Upper lobe of left lung (tissue), 6 donors: ENCODE measurements around the gene CCL19. TPM values are rescaled to one million over a fixed set of nuclear protein-coding genes. Genes with fewer than 3 reads are reported as not detected.
A peak's percentile ranks its signal among the peaks of the same experiment; 100 is the strongest.

Experiments
- ATAC-seq, 2 donors: fragments of 200-7000 bp; cut with Tn5 transposase; one replicate each; pipeline ENCODE4 v1.9.1; 2022; ENCODE audit warnings: mild to moderate bottlenecking in 2 of 2, moderate library complexity in 2 of 2; ENCODE audit not compliant: low FRiP score in 2 of 2
- DNase-seq, 2 donors: peaks; one replicate each; pipeline ENCODE4 v3.0.0-alpha.2; 2019 to 2020
- H3K27ac ChIP-seq, 4 donors: fragments of 200-600 bp; sonication (generic); one replicate each; pipeline ENCODE4 v1.5.1; 2016 to 2019
- H3K27me3 ChIP-seq, 4 donors: fragments of 200-600 bp; sonication (generic); one replicate each; pipeline ENCODE4 v1.5.1; 2017 to 2019
- H3K36me3 ChIP-seq, 4 donors: fragments of 200-600 bp; sonication (generic); one replicate each; pipeline ENCODE4 v1.5.1; 2016 to 2019
- H3K4me1 ChIP-seq, 4 donors: fragments of 200-600 bp; sonication (generic); one replicate each; pipeline ENCODE4 v1.5.1; 2018 to 2019
- H3K4me3 ChIP-seq, 4 donors: fragments of 200-600 bp; sonication (generic); one replicate each; pipeline ENCODE4 v1.5.1; 2017 to 2019; ENCODE audit warnings: mild to moderate bottlenecking in 2 of 4, moderate library complexity in 1 of 4
- H3K9me3 ChIP-seq, 4 donors: fragments of 200-600 bp; sonication (generic); one replicate each; pipeline ENCODE4 v1.5.1; 2018 to 2019
- CTCF ChIP-seq, 6 experiments: fragments of 450-650 bp in 4 of 6; fragments of 200-600 bp in 2 of 6; sonication (generic) in 2 of 6; IDR thresholded peaks; one replicate each; pipeline ENCODE4 v1.5.1; 2016 to 2019; ENCODE audit warnings: antibody characterized with exemption in 6 of 6
- EP300 ChIP-seq, 4 donors: sonication (generic); formaldehyde crosslinking; IDR thresholded peaks; one replicate each; pipeline ENCODE4 v1.5.1; 2017; ENCODE audit warnings: antibody characterized with exemption in 4 of 4, control low read depth in 2 of 4
- POLR2A ChIP-seq, 4 donors: fragments of 450-650 bp; IDR thresholded peaks; one replicate each; pipeline ENCODE4 v1.5.1; 2016 to 2017; ENCODE audit warnings: antibody characterized with exemption in 4 of 4, mild to moderate bottlenecking in 2 of 4
- POLR2AphosphoS5 ChIP-seq, 2 donors: sonication (generic); formaldehyde crosslinking; IDR thresholded peaks; one replicate each; pipeline ENCODE4 v1.5.1; 2017; ENCODE audit warnings: antibody characterized with exemption in 2 of 2
- WGBS, 2 donors: methylation state at CpG; one replicate each; pipeline ENCODE4 v1.1.5; 2017 to 2018; 5-methylcytosine and 5-hydroxymethylcytosine counted together
- total RNA-seq, 6 donors: library from RNA; depleted of rRNA in 4 of 6; stranded (reverse); fragments of >200 nt in 4 of 6; gene quantifications; one replicate each; pipeline versions ENCODE4 v1.1.0 to v1.2.1, GENCODE V29; 2016 to 2021
- donor health status: DM: no; HTN: no; CAD: no; lungs with moderate emphysema.
- donor health status: DM: no; HTN: yes; CAD: no; lungs with severe emphysema.

The CCL19 gene
- total RNA-seq, 6 donors from 2014 or later = 2.0 to 5.2 (median 5.2) TPM; not detected in 3

- H3K27me3 ChIP-seq = no peaks in the 10 kb centered on the region
- no peak for DNase-seq
- 84 to 89% methylated on average over 4 of the region's 4 CpGs for WGBS, 2 donors
- no peak for TF ChIP-seq POLR2AphosphoS5 (IDR thresholded peaks at IDR 0.05)
- no peak for TF ChIP-seq EP300 (IDR thresholded peaks at IDR 0.05)
- no peak for TF ChIP-seq POLR2A (IDR thresholded peaks at IDR 0.05)
- no peak for TF ChIP-seq CTCF (IDR thresholded peaks at IDR 0.05)
- no peak overlapping the region for H3K4me3 ChIP-seq
- no peaks in the 10 kb centered on the region for H3K9me3 ChIP-seq
- no peak for ATAC-seq
- no peak overlapping the region for H3K27ac ChIP-seq
- H3K4me1 ChIP-seq = peaks cover 0 to 6% (median under 1%) of the 10 kb centered on the region in 4 donors
- peaks cover 0 to 4% (median 0%) of the 10 kb centered on the region in 4 donors for H3K36me3 ChIP-seq
These were observed 5.5 kb downstream of the CCL19 start for GRCh38 chr9:34685591-34685990.

GRCh38 chr9:34684816-34685215 is 6.3 kb downstream of the CCL19 start:
- no peak for ATAC-seq
- H3K4me3 ChIP-seq = no peak overlapping the region
- 90% methylated on average over 4 of the region's 4 CpGs for WGBS, 2 donors

DNA sequence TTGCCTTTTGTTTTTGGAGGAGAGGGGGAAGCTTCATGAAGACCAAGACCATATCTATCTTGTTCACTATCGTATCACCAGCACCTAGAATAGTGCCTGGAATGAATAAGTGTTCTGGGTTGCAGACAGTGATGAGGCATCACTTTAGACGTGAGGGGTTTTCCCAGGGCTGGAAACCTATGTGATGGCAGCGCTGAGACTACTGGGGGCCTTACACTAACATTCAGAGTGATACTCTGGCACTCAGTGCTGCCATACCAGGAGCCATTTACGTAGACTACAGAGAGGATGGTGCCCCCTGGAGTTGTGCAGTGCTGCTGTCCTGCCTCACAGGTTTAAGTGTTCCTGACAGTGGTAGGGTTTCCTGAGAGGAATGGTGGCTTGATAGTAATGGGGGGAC is 6.9 kb downstream of the CCL19 start:
- no peak overlapping the region for H3K27ac ChIP-seq
- TF ChIP-seq POLR2AphosphoS5 (IDR thresholded peaks at IDR 0.05) = no peak
- H3K4me1 ChIP-seq = peaks cover 0 to 5% (median 0%) of the 10 kb centered on the region in 4 donors
- no peak overlapping the region for H3K4me3 ChIP-seq
- 86 to 90% methylated on average over 4 of the region's 4 CpGs for WGBS, 2 donors
- H3K36me3 ChIP-seq = peaks cover 0 to 4% (median 0%) of the 10 kb centered on the region in 4 donors
- no peak for DNase-seq
- no peaks in the 10 kb centered on the region for H3K9me3 ChIP-seq
- no peaks in the 10 kb centered on the region for H3K27me3 ChIP-seq
- ATAC-seq = no peak

More at GRCh38 chr9:34684816-34685215, 6.3 kb downstream of the CCL19 start:
- H3K9me3 ChIP-seq = no peaks in the 10 kb centered on the region
- peaks cover 0 to 5% (median 0%) of the 10 kb centered on the region in 4 donors for H3K4me1 ChIP-seq
- no peak overlapping the region for H3K27ac ChIP-seq
- no peaks in the 10 kb centered on the region for H3K27me3 ChIP-seq
- no peak for DNase-seq
- peaks cover 0 to 4% (median 0%) of the 10 kb centered on the region in 4 donors for H3K36me3 ChIP-seq
- TF ChIP-seq EP300 (IDR thresholded peaks at IDR 0.05) = no peak
- TF ChIP-seq CTCF (IDR thresholded peaks at IDR 0.05) = no peak
- TF ChIP-seq POLR2A (IDR thresholded peaks at IDR 0.05) = no peak
- no peak for TF ChIP-seq POLR2AphosphoS5 (IDR thresholded peaks at IDR 0.05)

DNA sequence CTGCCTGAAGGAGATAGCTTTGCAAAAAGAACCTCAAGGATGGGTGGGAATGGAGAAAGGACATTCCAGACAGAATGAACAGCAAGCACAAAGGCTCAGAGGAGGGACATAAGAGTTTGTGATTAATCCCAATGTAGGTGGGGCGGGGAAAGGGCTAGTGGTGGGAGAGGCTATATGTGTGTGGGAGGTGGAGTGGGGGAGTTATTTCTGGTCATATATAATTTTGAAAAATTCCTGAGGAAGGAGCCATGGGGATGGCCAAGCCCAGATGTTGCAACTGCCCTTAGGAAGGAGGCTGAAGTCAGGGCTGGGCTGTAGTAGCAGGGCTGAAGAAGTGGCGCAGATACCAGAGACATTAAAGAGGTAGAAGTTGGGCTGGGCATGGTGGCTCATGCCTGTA is 15.2 kb downstream of the CCL19 start:
- DNase-seq (no peak), ATAC-seq (no peak)
- TF ChIP-seq POLR2A (IDR thresholded peaks at IDR 0.05) (no peak), CTCF (IDR thresholded peaks at IDR 0.05) (no peak), EP300 (IDR thresholded peaks at IDR 0.05) (no peak), POLR2AphosphoS5 (IDR thresholded peaks at IDR 0.05) (no peak)
- H3K27me3 ChIP-seq = no peaks in the 10 kb centered on the region
- peaks cover 0 to 1% (median 0%) of the 10 kb centered on the region in 4 donors for H3K36me3 ChIP-seq
- H3K27ac ChIP-seq = no peak overlapping the region
- H3K9me3 ChIP-seq = no peaks in the 10 kb centered on the region
- no peaks in the 10 kb centered on the region for H3K4me1 ChIP-seq
- WGBS, 2 donors = 94 to 98% methylated on average over 2 of the region's 2 CpGs
- no peak overlapping the region for H3K4me3 ChIP-seq

DNA sequence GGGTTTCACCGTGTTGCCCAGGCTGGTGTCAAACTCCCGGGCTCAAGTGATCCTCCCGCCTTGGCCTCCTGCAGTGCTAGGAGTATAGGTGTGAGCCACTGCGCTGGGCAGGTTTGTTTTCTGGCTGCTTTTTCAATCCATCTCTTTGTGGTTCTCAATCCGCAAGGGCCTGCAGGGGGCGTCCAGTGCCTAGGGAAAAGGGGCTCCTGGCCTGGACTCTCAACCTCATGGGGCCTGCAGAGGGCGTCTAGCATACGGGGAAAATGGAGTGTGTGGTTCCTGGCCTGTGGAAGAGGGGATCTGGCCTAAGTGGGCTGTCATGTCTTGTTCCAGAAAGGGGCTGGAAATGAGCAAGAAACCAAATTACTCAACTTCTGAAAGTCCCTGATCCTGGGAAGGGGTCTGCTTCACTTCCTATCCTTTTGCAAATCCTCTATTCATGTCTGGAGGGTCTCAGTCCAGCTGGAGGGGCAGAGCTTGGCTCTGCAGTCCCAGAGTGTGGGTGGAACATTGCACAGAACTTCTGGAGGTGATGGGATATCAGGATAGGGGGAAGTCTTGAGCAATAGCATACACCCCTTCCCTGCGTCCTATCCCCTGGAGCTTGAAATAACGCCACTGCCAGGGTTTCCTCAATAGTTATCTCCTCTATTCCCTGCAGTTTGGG is 15.9 kb downstream of the CCL19 start:
- ATAC-seq = peak; percentile 56 to 74
- 45 to 54% methylated on average over 10 of the region's 10 CpGs for WGBS, 2 donors
- TF ChIP-seq POLR2AphosphoS5 (IDR thresholded peaks at IDR 0.05) = no peak
- no peak for TF ChIP-seq EP300 (IDR thresholded peaks at IDR 0.05)
- TF ChIP-seq POLR2A (IDR thresholded peaks at IDR 0.05) = no peak
- TF ChIP-seq CTCF (IDR thresholded peaks at IDR 0.05) = peak; percentile 27 to 55 (median 34)
- Histone ChIP-seq H3K27me3 (no peaks in the 10 kb centered on the region), H3K27ac (no peak overlapping the region), H3K4me3 (no peak overlapping the region), H3K36me3 (no peaks in the 10 kb centered on the region), H3K9me3 (no peaks in the 10 kb centered on the region), H3K4me1 (no peaks in the 10 kb centered on the region)
- DNase-seq = peak in 1 of 2 donors; percentile 41
